ENCODE results near the gene BCAR3.

Gene BCAR3

DNA sequence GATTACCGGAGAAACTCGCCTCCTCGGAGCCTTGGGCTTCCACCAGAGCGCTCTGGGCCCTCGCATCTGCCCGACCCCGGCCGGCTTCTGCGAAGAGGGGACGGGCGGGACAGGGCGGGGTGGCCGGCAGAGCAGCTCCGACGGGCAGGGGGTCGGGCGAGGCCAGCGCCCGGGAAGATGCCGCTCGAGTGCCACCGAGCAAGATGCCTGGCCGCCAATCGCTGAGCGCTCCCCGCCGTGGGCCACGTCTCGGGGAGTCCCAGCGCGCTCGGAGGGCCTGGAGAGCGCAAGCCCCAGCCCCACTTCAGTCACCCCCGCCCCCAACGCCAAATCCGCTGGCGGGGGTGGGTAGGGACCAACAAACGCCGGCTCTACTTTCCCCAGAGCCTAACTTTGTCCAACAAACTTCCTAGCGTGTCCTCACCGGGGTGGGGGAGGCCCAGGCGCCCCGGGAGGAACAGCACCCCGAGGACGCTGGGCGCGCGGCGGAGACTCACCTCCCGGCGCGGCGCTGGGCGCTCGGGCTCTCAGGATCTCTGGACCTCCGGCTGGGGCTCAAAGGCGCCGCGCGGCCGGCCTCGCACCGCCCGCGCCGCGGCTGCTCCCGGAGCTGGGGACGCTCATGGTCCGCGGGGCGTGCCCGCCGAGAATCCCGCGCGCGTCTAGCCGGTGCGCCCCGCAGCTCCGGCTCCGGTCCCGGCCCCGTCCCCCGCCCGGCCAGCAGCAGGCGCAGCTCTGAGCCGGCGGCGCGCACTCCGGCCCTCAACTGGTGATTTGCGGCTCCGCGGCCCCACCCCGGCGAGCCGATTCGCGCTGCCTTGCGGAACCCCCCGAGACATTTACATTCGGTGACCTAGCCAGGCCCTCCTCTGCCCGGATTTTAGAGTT lies at the start of gene BCAR3:
TSS of gene BCAR3 (minus strand) at position 737 of the 888 bp plus-strand sequence. CDS start 6,907 bp downstream, outside the sequence.
- no peak for DNase-seq

- DNase-seq, result no peak
These were observed 49.0 kb upstream of the BCAR3 start for GRCh38 chr1:93730621-93731020.

GRCh38 chr1:93729906-93730305 lies 48.3 kb upstream of the BCAR3 start:
- no peak for DNase-seq

DNA sequence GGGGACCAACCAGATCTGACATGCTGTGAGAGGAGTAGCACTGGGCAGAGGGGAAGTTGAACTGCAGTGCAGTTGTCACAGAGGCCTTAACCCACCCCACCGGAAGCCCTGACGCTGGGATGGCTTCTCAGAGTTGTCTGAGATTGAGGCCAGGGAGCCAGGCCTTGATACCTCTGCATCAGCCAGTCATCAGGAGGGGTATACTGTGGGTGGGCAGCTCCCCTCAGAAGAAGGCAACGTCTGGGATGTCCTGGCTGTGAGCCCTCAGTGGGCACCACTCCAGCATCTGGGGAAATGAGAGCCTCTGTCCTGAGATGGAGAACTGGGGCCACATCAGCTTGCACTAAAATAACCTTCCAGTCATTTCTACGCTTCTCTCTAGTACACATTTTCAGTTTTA lies 47.9 kb upstream of the BCAR3 start:
- DNase-seq, result no peak

DNA sequence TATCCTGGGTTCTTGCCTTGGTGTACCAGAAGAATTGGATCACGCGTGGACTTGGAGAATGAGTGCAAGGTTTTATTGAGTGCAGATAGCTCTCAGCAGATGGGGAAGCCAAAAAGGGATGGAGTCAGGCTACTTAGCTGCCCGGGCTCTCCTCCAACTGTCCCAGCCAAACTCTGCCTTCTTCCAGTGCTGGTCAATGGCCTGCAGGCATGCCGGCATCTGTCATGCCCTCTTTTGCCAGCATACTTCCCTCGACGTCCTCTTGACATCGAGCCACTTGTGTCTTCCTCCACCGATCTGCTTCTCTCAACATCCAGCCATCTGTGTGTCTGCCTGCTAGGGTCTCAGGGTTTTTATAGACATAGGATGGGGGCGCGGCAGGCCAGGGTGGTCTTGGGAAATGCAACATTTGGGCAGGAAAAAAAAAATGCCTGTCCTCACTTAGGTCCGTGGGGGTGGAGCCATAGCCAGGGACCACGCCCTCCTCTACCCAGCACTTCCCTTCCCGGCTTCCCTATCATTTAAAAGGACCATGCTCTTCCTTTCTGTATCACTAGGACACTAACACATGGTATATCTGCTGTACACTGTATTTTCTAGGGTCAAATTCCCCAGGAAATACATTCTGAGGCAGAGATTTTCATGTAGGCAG lies 47.0 kb upstream of the BCAR3 start:
- no peak for DNase-seq

GRCh38 chr1:93723733-93724270 lies 42.2 kb upstream of the BCAR3 start:
- DNase-seq, result no peak

DNA sequence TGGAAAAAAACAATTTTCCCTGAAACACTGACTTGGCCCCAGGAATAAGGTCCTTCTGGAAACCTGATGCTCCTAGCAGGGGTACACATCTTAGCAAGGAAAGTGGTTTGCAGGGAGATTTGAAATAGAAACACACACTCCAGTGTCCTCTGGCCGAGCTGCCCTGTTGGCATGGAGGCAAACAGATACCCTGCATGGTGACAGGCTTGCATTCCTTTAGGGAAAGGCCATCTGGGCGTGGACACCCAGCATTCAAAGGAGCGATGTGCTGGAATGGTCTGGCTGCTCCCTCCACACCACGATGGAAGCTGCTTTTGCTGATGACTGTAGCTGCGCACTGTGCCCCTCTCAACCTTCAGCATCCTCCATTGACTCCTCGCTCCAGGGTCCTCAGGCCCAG lies 41.5 kb upstream of the BCAR3 start:
- no peak for DNase-seq

GRCh38 chr1:93722081-93723031 lies 40.7 kb upstream of the BCAR3 start:
- no peak for DNase-seq

GRCh38 chr1:93720956-93721626 lies 39.5 kb upstream of the BCAR3 start:
- no peak for DNase-seq

DNA sequence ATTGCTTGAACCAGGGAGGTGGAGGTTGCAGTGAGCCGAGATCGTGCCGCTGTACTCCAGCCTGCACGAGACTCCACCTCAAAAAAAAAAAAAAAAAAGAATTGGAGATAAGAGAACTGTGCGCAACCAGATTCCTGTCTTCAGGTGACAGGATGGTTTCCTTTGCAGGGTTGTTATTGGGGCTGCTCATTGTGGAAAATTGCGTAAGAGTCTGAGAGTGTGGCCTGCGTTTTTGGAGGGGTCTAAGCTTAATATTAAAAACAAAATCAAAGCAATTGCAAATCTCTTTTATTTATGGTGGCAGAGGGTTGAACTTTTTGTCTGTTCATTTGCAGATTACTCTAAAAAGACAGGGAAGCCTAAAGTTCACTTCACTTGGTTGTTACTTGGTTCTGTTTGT lies 36.0 kb upstream of the BCAR3 start:
- no peak for DNase-seq

DNA sequence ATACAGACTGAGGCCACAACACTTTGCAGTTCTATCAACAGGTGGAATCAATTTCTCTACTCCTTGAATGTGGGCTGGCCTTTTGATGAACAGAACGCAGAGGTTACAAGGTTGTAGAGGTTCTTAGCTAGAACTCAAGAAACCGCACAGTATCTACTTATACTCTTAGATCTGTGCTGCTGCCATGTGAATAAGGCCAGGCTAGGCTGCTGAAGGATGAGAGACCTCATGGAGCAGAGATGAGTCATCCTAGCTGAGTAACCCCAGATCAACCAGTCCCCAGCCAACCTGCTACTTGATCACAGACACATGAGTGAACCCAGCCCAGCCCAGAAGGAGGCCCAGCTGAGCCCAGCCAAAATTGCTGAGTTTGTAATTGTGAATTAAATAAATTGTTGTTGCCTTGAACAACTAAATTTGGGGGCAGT lies 35.3 kb upstream of the BCAR3 start:
- no peak for DNase-seq

- no peak for DNase-seq
These were observed 34.5 kb upstream of the BCAR3 start for GRCh38 chr1:93716163-93716562.

DNA sequence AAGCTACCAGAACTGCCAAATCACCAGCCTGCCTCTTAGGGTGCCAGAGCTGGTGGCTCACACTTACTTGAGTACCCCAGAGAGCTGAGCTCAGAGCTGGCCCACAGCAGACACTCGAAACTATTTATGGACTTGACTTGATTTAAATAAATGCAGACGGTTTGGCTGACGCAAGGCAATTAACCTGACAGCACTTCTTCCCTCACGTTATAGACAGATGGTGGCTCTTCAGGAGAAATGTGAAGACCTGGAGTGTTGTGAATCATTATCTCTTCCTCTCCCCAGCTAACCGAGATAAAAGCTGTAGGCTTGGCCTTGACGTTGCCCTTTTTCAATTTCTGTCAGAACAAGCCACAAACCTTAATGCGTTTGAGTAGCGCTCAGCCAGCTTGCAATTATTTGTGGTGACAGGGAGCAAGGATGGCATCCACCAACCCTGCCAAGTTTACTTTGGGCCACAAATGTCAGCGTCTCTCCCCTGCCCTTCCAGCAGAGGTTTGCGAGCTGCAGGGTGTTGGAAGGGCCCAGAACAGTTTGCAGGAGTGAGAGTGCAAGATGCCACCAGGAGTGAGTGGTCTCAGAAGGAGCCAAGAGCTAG lies 34.0 kb upstream of the BCAR3 start:
- no peak for DNase-seq

- no peak for DNase-seq
These were observed 32.7 kb upstream of the BCAR3 start for GRCh38 chr1:93714356-93714755.

DNA sequence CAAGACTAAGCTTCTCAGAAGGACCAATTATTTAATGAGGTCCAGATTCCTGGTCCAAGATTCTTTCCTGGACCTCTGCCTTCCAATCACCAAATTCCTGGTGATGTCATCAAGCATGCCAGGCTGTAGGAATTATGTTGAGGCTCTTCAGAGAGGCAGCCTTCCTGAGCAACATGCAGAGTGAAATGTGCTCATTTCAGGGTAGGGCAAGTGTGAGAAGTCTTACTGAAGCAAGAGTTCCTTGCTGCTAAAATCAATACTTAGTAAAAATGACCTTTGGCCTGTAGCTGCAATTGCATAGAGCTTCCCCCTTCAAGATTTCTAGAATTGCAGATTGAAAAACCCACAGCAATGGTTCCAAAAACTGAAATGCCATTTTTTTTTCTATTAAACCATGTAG lies 31.7 kb upstream of the BCAR3 start:
- no peak for DNase-seq

GRCh38 chr1:93712741-93713140 lies 31.1 kb upstream of the BCAR3 start:
- DNase-seq, result no peak

GRCh38 chr1:93710499-93711453 lies 29.1 kb upstream of the BCAR3 start:
- DNase-seq, result no peak

DNA sequence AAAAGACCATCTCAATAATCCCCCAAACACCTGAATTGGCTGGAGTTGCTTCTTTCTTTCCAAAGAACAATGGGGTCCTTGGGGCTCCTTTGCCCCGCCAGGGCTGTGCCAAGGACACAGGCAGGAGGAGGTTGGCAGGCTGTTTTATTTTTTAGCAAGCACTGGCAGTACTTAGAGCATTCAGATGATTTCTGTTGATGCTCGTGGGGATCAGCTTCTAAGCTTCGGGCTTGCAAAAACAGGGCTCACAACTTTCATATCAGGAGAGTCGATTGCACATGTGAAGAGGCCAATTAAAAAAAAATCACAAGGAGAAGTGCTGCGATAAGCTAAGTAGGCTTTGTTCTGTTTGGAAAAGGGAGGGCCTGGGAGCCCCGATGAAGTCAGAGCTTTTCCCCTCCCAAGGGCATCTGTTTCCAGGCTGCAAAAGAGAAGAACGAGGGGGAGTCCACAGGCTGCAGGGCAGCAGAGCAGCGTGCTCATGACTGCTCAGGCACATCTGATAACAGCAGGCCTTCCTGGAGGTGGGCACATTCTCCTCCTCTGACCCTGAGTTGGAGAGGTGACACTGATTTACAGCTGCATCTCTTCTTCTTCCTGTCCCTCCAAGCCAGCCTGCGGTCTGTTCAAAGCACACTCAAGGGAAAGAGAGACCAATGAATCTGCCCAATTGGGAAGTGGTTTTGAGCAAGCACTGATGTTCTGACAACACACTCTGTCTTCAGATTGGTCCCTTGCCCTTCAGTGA lies 27.3 kb upstream of the BCAR3 start:
- no peak for DNase-seq

GRCh38 chr1:93707956-93708355 lies 26.3 kb upstream of the BCAR3 start:
- no peak for DNase-seq

All from activated gamma-delta T cell treated with Interleukin-2 at 50 U/mL for 16 hours (primary cell).